Stimulated activated CD8-positive, alpha-beta memory T cell treated with anti-CD3 and anti-CD28 coated beads, Interleukin-15, amount 100 ng/mL, for 48 hours (primary cell): ENCODE measurements around the gene TAS2R14.

Source experiments
- DNase-seq, 2 donors: peaks; one replicate each; pipeline ENCODE4 v3.0.0-alpha.2; 2020; ENCODE audit warnings: low read depth in 2 of 2

The TAS2R14 gene

DNA sequence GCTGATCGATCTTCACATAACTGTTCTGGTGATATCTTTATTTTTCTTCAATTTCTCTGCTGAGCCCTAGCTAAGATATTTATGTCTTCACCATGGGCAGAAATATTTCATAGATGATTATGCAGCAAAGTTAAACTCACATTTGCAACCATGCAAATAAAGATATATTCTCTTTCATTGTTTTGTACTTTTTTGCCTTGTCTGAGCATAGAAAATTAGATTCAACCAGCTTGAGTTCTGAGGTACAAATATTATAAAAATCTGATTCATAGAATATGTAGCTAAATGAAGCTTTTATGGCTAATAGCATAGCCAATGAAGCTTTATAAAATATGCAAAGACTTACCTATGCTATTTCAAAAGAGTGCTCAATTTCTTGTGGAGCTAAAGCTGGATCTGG is 29.6 kb downstream of the TAS2R14 start, which contains the start of gene TAS2R13:
Gene TAS2R13, minus strand, starts transcription at position 101 of the 400 bp plus-strand sequence. CDS start 264 bp downstream, outside the sequence.
- no peak for DNase-seq

DNA sequence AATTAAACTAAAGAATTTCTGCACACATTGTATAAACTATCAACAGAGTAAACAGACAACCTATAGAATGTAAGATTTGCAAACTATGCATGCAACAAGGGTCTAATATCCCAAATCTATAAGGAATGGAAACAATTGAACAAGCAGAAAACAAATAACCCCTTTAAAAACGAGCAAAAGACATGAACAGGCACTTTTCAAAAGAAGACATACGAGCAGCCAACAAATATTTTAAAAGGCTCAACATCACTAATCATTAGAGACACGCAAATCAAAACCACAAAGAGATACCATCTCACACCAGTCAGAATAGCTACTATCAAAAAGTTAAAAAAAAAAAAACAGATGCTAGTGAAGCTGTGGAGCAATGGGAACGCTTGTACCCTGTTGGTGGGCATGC is 34.4 kb downstream of the TAS2R14 start:
- DNase-seq: no peak

DNA sequence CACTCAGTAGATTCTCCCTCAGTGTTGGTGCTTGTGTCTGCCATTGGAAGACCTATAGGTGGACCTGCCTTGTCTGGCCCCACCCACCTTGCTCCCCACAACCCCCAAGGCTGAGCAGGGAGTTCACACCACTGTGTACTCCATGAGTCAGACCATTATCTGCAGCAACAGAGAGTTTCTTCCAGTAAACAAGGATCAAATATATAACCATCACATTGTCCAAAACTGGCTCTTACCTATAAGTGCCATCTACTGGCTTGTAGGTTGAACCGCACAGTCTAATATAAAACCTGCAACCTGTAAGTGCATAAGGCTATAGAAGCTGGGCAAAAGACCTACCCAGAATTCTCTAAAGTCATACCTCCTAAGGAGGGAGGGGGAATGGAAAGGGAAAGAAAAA is 37.6 kb downstream of the TAS2R14 start:
- no peak for DNase-seq

- no peak for DNase-seq
Observed at GRCh38 chr12:10900972-10901371, 38.1 kb downstream of the TAS2R14 start.

- no peak for DNase-seq
Observed at GRCh38 chr12:10900530-10900929, 38.5 kb downstream of the TAS2R14 start.

GRCh38 chr12:10896854-10897253 is 42.2 kb downstream of the TAS2R14 start:
- DNase-seq: no peak

DNA sequence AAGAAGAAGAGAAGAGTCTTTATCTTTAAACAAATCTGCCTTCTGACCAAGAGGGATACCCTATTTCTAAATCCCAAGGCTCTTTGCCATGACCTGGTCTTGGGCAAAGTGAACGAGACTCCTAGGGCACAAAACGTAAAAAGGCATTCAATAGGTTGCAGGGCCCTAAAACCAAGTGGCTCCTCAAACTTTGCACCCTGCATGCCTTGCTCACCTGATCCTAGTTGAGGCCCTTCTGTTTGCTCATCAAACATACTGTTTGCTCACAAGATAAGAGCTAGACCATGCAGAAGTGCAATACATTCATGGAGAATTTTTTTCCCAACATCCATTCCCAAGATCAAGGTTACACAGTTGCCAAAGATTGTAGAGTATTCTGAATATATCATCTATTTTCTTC is 47.1 kb downstream of the TAS2R14 start:
- no peak for DNase-seq

- no peak for DNase-seq
Observed at GRCh38 chr12:10889226-10889625, 49.8 kb downstream of the TAS2R14 start.
